GM21737 (cell line): ENCODE data around the gene RNF44.

Experiments
- ATAC-seq: cut with Tn5 transposase; IDR thresholded peaks from one replicate; pipeline ENCODE4 v1.9.1; 2021; ENCODE audit warnings: mild to moderate bottlenecking, moderate library complexity; ENCODE audit not compliant: unreplicated experiment

RNF44 gene

GRCh38 chr5:176536902-176537553 is at the start of gene RNF44:
Gene RNF44 (minus strand): TSS chr5:176537402. CDS start chr5:176532472, 4,930 bp downstream.
- peak; percentile 48 for ATAC-seq

GRCh38 chr5:176583076-176583475 is 45.9 kb upstream of the RNF44 start:
- ATAC-seq, result no peak

GRCh38 chr5:176581361-176581760 is 44.2 kb upstream of the RNF44 start:
- ATAC-seq, result no peak

GRCh38 chr5:176579323-176579722 is 42.1 kb upstream of the RNF44 start:
- ATAC-seq, result no peak

- no peak for ATAC-seq
Measured at GRCh38 chr5:176578391-176578808, 41.2 kb upstream of the RNF44 start.

GRCh38 chr5:176577312-176578176 is 40.3 kb upstream of the RNF44 start:
- no peak for ATAC-seq

- ATAC-seq, result no peak
Measured at GRCh38 chr5:176575488-176576422, 38.6 kb upstream of the RNF44 start.

GRCh38 chr5:176575066-176575465 is 37.9 kb upstream of the RNF44 start:
- no peak for ATAC-seq

GRCh38 chr5:176574297-176574591 is 37.0 kb upstream of the RNF44 start:
- ATAC-seq, result no peak

- no peak for ATAC-seq
Measured at GRCh38 chr5:176573564-176574296, 36.5 kb upstream of the RNF44 start.

GRCh38 chr5:176570044-176570443 is 32.8 kb upstream of the RNF44 start:
- ATAC-seq, result no peak

- ATAC-seq, result no peak
Measured at GRCh38 chr5:176568657-176569056, 31.5 kb upstream of the RNF44 start.

GRCh38 chr5:176565760-176566288 is 28.6 kb upstream of the RNF44 start:
- no peak for ATAC-seq

- ATAC-seq, result no peak
Measured at GRCh38 chr5:176564002-176564401, 26.8 kb upstream of the RNF44 start.

- ATAC-seq, result no peak
Measured at GRCh38 chr5:176562189-176562588, 25.0 kb upstream of the RNF44 start.

- ATAC-seq, result no peak
Measured at GRCh38 chr5:176561259-176561658, 24.1 kb upstream of the RNF44 start.

GRCh38 chr5:176560364-176560763 is 23.2 kb upstream of the RNF44 start:
- no peak for ATAC-seq

- ATAC-seq, result no peak
Measured at GRCh38 chr5:176559683-176560082, 22.5 kb upstream of the RNF44 start.

- ATAC-seq, result no peak
Measured at GRCh38 chr5:176557846-176558245, 20.6 kb upstream of the RNF44 start.
